SK-N-SH (cell line): ENCODE measurements around the gene ESM1. TPM values are rescaled to one million over a fixed set of nuclear protein-coding genes. Genes with fewer than 3 reads are reported as not detected.
A peak's percentile ranks its signal among the peaks of the same experiment; 100 is the strongest.

Source experiments
- CTCF ChIA-PET: fragments of 300-600, 350-600 bp; formaldehyde crosslinking; extraction: SDS; loops from one replicate; lab custom pipeline; 2021; lab: Yijun Ruan, JAX
- POLR2A ChIA-PET: fragments of 350-600 bp; sonication (Branson Sonifier 250); formaldehyde crosslinking; extraction: SDS; loops from one replicate; lab custom pipeline; 2020; ENCODE audit warnings: antibody characterized with exemption, inconsistent platforms; lab: Yijun Ruan, JAX
- DNase-seq: peaks from one replicate; pipeline ENCODE4 v3.0.0; 2012
- H2AFZ ChIP-seq: fragments of 200-600 bp; sonication (generic); 2 replicates; pipeline ENCODE4 v1.8.1; 2016; ENCODE audit warnings: antibody characterized with exemption, mild to moderate bottlenecking, low read depth
- H3F3A ChIP-seq: fragments of 200-600 bp; sonication (generic); replicated peaks from 2 replicates; pipeline ENCODE3; 2016; ENCODE audit warnings: antibody characterized with exemption, mild to moderate bottlenecking; ENCODE audit not compliant: insufficient read depth
- H3K27ac ChIP-seq, 2 experiments: fragments of 200-500 bp in 1 of 2; fragments of 200-600 bp in 1 of 2; sonication (Bioruptor generic) in 1 of 2; sonication (generic), shearing (Covaris generic) in 1 of 2; 2 replicates each; pipeline versions ENCODE4 v1.5.1 to v1.6.1; 2014 to 2016; ENCODE audit warnings: low read depth in 2 of 2, inconsistent platforms in 1 of 2, low read length in 1 of 2, mild to moderate bottlenecking in 1 of 2, mixed read lengths in 1 of 2
- H3K27me3 ChIP-seq: fragments of 200-600 bp; sonication (generic), shearing (Covaris generic); 2 replicates; pipeline ENCODE4 v1.6.1; 2016; ENCODE audit warnings: mixed run types; ENCODE audit not compliant: insufficient read depth
- H3K36me3 ChIP-seq, 2 experiments: fragments of 200-500 bp in 1 of 2; fragments of 200-600 bp in 1 of 2; sonication (Bioruptor generic) in 1 of 2; sonication (generic) in 1 of 2; replicated peaks in 1 of 2; 2 replicates each; pipeline versions ENCODE3 to v1.5.1; 2014 to 2016; ENCODE audit warnings: low read length in 1 of 2, mild to moderate bottlenecking in 1 of 2; ENCODE audit not compliant: insufficient read depth in 2 of 2, control insufficient read depth in 1 of 2
- H3K4me1 ChIP-seq, 2 experiments: fragments of 200-500 bp in 1 of 2; fragments of 200-600 bp in 1 of 2; sonication (Bioruptor generic) in 1 of 2; sonication (generic), shearing (Covaris generic) in 1 of 2; 2 replicates each; pipeline versions ENCODE4 v1.5.1 to v1.6.1; 2014 to 2016; ENCODE audit warnings: low read depth in 1 of 2, low read length in 1 of 2, mixed run types in 1 of 2; ENCODE audit not compliant: insufficient read depth in 2 of 2, control insufficient read depth in 1 of 2
- H3K4me2 ChIP-seq: fragments of 200-600 bp; sonication (generic), shearing (Covaris generic); 2 replicates; pipeline ENCODE4 v1.6.1; 2017; ENCODE audit warnings: mixed run types
- H3K4me3 ChIP-seq, 2 experiments: fragments of 200-500 bp in 1 of 2; fragments of 200-600 bp in 1 of 2; sonication (Bioruptor generic) in 1 of 2; sonication (generic), shearing (Covaris generic) in 1 of 2; 2 replicates each; pipeline versions ENCODE4 v1.5.1 to v1.8.1; 2014 to 2016; ENCODE audit warnings: low read depth in 2 of 2, inconsistent platforms in 1 of 2, low read length in 1 of 2, mild to moderate bottlenecking in 1 of 2, mixed read lengths in 1 of 2, moderate library complexity in 1 of 2
- H3K79me2 ChIP-seq: fragments of 200-600 bp; sonication (generic); 2 replicates; pipeline ENCODE4 v1.8.1; 2017; ENCODE audit warnings: mild to moderate bottlenecking; ENCODE audit not compliant: insufficient read depth
- H3K9ac ChIP-seq: fragments of 200-600 bp; sonication (generic); 2 replicates; pipeline ENCODE4 v1.6.1; 2017; ENCODE audit warnings: mixed run types
- H3K9me2 ChIP-seq: fragments of 200-600 bp; sonication (generic); 2 replicates; pipeline ENCODE4 v1.6.1; 2017; ENCODE audit warnings: mixed run types
- H3K9me3 ChIP-seq: fragments of 200-600 bp; sonication (generic); 2 replicates; pipeline ENCODE4 v1.6.1; 2017; ENCODE audit warnings: mixed run types, mild to moderate bottlenecking, moderate library complexity
- H4K20me1 ChIP-seq: fragments of 200-600 bp; sonication (generic); 2 replicates; pipeline ENCODE4 v1.6.1; 2017; ENCODE audit warnings: mild to moderate bottlenecking, mixed run types; ENCODE audit not compliant: insufficient read depth
- EP300 ChIP-seq, 2 experiments: IDR thresholded peaks; 2 replicates each; pipeline versions ENCODE4 v1.4.0 to v1.6.1; 2012; ENCODE audit warnings: borderline replicate concordance in 1 of 2, low read depth in 1 of 2, low read length in 1 of 2
- EZH2phosphoT487 ChIP-seq: fragments of 200-600 bp; sonication (generic); IDR thresholded peaks from 2 replicates; pipeline ENCODE4 v1.6.1; 2017; ENCODE audit warnings: low read depth, mixed run types, mild to moderate bottlenecking, antibody characterized with exemption, moderate library complexity, borderline replicate concordance
- FOSL2 ChIP-seq: IDR thresholded peaks from 2 replicates; pipeline ENCODE4 v1.4.0; 2012; ENCODE audit warnings: low read depth, mild to moderate bottlenecking, moderate library complexity, borderline replicate concordance
- FOXJ3 ChIP-seq: sonication (generic); formaldehyde crosslinking; IDR thresholded peaks from 2 replicates; pipeline ENCODE4 v1.5.1; 2020; ENCODE audit warnings: mild to moderate bottlenecking, missing genetic modification reagents
- FOXM1 ChIP-seq: IDR thresholded peaks from 2 replicates; pipeline ENCODE4 v1.4.0; 2012; ENCODE audit warnings: low read depth, mild to moderate bottlenecking
- IRF3 ChIP-seq: fragments of 150-350 bp; IDR thresholded peaks from 2 replicates; pipeline ENCODE4 v1.6.1; 2016; ENCODE audit warnings: mild to moderate bottlenecking, low read depth, low read length
- NFIC ChIP-seq: IDR thresholded peaks from 2 replicates; pipeline ENCODE4 v1.4.0; 2012; ENCODE audit warnings: borderline replicate concordance
- PBX3 ChIP-seq: IDR thresholded peaks from 2 replicates; pipeline ENCODE4; 2012
- POLR2AphosphoS5 ChIP-seq: IDR thresholded peaks from 2 replicates; pipeline ENCODE4 v1.6.1; 2012; ENCODE audit warnings: low read depth, low read length
- RAD21 ChIP-seq: IDR thresholded peaks from 2 replicates; pipeline ENCODE4 v1.6.1; 2012; ENCODE audit warnings: mild to moderate bottlenecking, low read length
- RXRA ChIP-seq: IDR thresholded peaks from 2 replicates; pipeline ENCODE4 v1.4.0; 2012; ENCODE audit warnings: low read depth, mild to moderate bottlenecking, borderline replicate concordance
- SIN3A ChIP-seq: IDR thresholded peaks from 2 replicates; pipeline ENCODE4 v1.6.1; 2012; ENCODE audit warnings: low read depth, mild to moderate bottlenecking, low read length, moderate library complexity, borderline replicate concordance
- TEAD4 ChIP-seq: IDR thresholded peaks from 2 replicates; pipeline ENCODE4 v1.4.0; 2012; ENCODE audit warnings: mild to moderate bottlenecking, borderline replicate concordance; ENCODE audit not compliant: insufficient read depth
- USF1 ChIP-seq: IDR thresholded peaks from 2 replicates; pipeline ENCODE4 v1.4.0; 2012; ENCODE audit warnings: low read depth, borderline replicate concordance
- USF2 ChIP-seq: fragments of 150-350 bp; IDR thresholded peaks from 2 replicates; pipeline ENCODE4 v1.6.1; 2017; ENCODE audit warnings: antibody characterized with exemption, low read length, low read depth, borderline replicate concordance
- WGBS: methylation state at CpG from one replicate; pipeline ENCODE4 v1.1.6; 2017; ENCODE audit warnings: low lambda C conversion rate; 5-methylcytosine and 5-hydroxymethylcytosine counted together
- polyA plus RNA-seq, 3 experiments: library from polyadenylated mRNA; depleted of rRNA; stranded (reverse); fragments of >200 nt; gene quantifications; 2 replicates each; pipeline ENCODE4 v1.2.3, GENCODE V29; 2012
- TF ChIP-seq, protein P1 (sequence below): IDR thresholded peaks from 2 replicates; pipeline ENCODE4 v1.6.1; 2012; ENCODE audit warnings: mild to moderate bottlenecking, low read depth, low read length, moderate library complexity

Gene ESM1
- polyA plus RNA-seq, 1 of the 3 experiments (the other 2 are of a cell fraction), result 36.5 TPM

DNA sequence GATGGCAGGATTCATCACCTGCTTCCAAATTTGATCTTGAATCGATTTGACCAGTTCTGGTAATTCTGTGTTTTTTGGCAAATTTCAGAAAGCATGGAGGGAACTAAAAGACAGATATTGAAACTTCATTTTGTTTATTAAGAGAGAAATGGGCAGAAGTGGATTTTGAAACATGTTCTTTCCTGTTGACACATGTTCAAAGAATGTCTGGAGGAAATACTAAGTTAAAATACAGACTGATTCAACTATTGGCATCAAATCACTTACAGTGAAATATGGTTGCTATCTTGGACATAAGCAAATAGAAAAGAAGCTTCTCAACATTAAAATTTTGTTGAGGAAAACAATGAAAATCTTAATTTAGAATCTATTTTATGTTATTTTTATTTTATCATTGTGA is 19.3 kb upstream of the ESM1 start:
- H3K4me3 ChIP-seq, result no peak overlapping the region
- ChIA-PET POLR2A (no interaction called here), CTCF (no interaction called here)
- no peaks in the 10 kb centered on the region for H3K36me3 ChIP-seq
- H3K4me2 ChIP-seq, result peak overlapping the region; percentile 46; the same call in 1 of the 2 replicates
- no peaks in the 10 kb centered on the region for H4K20me1 ChIP-seq
- no peak for TF ChIP-seq EZH2phosphoT487
- TF ChIP-seq NFIC, result peak; percentile 23; the same call in 1 of the 2 replicates
- TF ChIP-seq FOSL2, result peak; percentile 15; the same call in 1 of the 2 replicates
- 0 out of 4 replicates have a peak, but pooled peaks of 1 of the 2 experiments have one; percentile 11 for TF ChIP-seq EP300 (IDR thresholded peaks at IDR 0.05; ENCODE audit: borderline replicate concordance in 1 of 2, low read depth in 1 of 2, low read length in 1 of 2)
- no peak; the same call in 1 of the 2 replicates for TF ChIP-seq TEAD4
- H3K9me2 ChIP-seq, result no peaks in the 10 kb centered on the region
- WGBS, result 3% methylated on average over 1 of the region's 1 CpG
- no peak for DNase-seq
- no peak overlapping the region for H3K9ac ChIP-seq
- H3K27me3 ChIP-seq, result no peaks in the 10 kb centered on the region
- H2AFZ ChIP-seq, result peak overlapping the region; percentile 20; the same call in 1 of the 2 replicates
- H3K9me3 ChIP-seq, result no peaks in the 10 kb centered on the region
- H3K4me1 ChIP-seq, result peaks cover 0 to 5% of the 10 kb centered on the region in 2 experiments; a peak in 1 of 4 replicates
- H3K79me2 ChIP-seq, result no peaks in the 10 kb centered on the region
- peak overlapping the region in 1 of 2 experiments; percentile 56; a peak in 3 of 4 replicates for H3K27ac ChIP-seq
- peaks cover 20% of the 10 kb centered on the region for H3F3A ChIP-seq

- ChIA-PET POLR2A (no interaction called here), CTCF (no interaction called here)
- H3K4me1 ChIP-seq, result peaks cover 0 to 5% of the 10 kb centered on the region in 2 experiments; a peak in 1 of 4 replicates
- H3K36me3 ChIP-seq, result no peaks in the 10 kb centered on the region
- H3K9me3 ChIP-seq, result no peaks in the 10 kb centered on the region
- H3K79me2 ChIP-seq, result no peaks in the 10 kb centered on the region
- H2AFZ ChIP-seq, result peak overlapping the region; percentile 20; the same call in 1 of the 2 replicates
- H4K20me1 ChIP-seq, result no peaks in the 10 kb centered on the region
- no peak overlapping the region for H3K9ac ChIP-seq
- DNase-seq, result no peak
- no peak overlapping the region for H3K4me3 ChIP-seq
- H3K9me2 ChIP-seq, result no peaks in the 10 kb centered on the region
- WGBS, result 10% methylated on average over 4 of the region's 4 CpGs
- TF ChIP-seq TEAD4 (no peak), RXRA (no peak), USF1 (no peak), IRF3 (no peak), SIN3A (no peak), RAD21 (no peak), USF2 (no peak), FOXJ3 (no peak), POLR2AphosphoS5 (no peak), PBX3 (no peak), FOXM1 (no peak)
- TF ChIP-seq, protein P1, sequence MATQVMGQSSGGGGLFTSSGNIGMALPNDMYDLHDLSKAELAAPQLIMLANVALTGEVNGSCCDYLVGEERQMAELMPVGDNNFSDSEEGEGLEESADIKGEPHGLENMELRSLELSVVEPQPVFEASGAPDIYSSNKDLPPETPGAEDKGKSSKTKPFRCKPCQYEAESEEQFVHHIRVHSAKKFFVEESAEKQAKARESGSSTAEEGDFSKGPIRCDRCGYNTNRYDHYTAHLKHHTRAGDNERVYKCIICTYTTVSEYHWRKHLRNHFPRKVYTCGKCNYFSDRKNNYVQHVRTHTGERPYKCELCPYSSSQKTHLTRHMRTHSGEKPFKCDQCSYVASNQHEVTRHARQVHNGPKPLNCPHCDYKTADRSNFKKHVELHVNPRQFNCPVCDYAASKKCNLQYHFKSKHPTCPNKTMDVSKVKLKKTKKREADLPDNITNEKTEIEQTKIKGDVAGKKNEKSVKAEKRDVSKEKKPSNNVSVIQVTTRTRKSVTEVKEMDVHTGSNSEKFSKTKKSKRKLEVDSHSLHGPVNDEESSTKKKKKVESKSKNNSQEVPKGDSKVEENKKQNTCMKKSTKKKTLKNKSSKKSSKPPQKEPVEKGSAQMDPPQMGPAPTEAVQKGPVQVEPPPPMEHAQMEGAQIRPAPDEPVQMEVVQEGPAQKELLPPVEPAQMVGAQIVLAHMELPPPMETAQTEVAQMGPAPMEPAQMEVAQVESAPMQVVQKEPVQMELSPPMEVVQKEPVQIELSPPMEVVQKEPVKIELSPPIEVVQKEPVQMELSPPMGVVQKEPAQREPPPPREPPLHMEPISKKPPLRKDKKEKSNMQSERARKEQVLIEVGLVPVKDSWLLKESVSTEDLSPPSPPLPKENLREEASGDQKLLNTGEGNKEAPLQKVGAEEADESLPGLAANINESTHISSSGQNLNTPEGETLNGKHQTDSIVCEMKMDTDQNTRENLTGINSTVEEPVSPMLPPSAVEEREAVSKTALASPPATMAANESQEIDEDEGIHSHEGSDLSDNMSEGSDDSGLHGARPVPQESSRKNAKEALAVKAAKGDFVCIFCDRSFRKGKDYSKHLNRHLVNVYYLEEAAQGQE, result no peak
- H3F3A ChIP-seq, result peaks cover 20% of the 10 kb centered on the region
- no peak overlapping the region for H3K4me2 ChIP-seq
- no peak overlapping the region for H3K27ac ChIP-seq
- no peaks in the 10 kb centered on the region for H3K27me3 ChIP-seq
Measured at GRCh38 chr5:55003432-55004065, 18.2 kb upstream of the ESM1 start.
